Parathyroid adenoma (tissue), 2 donors: ENCODE measurements around the gene GSG1L.

Experiments used
- H2AFZ ChIP-seq: fragments of 300-600 bp; sonication (generic); one replicate; pipeline ENCODE4 v1.7.0; 2017; ENCODE audit warnings: antibody characterized with exemption, mild to moderate bottlenecking
- H3K27ac ChIP-seq: fragments of 300-600 bp; sonication (generic); one replicate; pipeline ENCODE4 v1.7.0; 2017
- H3K27me3 ChIP-seq: fragments of 300-600 bp; sonication (generic); one replicate; pipeline ENCODE4 v1.7.0; 2017; ENCODE audit warnings: low read length; ENCODE audit not compliant: control insufficient read depth, insufficient read depth
- H3K36me3 ChIP-seq: fragments of 300-600 bp; sonication (generic); one replicate; pipeline ENCODE4 v1.7.0; 2017; ENCODE audit warnings: low read length; ENCODE audit not compliant: control insufficient read depth, insufficient read depth
- H3K4me1 ChIP-seq: fragments of 300-600 bp; sonication (generic); one replicate; pipeline ENCODE4 v1.7.0; 2017; ENCODE audit warnings: control low read depth
- H3K4me2 ChIP-seq: fragments of 300-600 bp; sonication (generic); one replicate; pipeline ENCODE4 v1.7.0; 2017; ENCODE audit warnings: low read length
- H3K4me3 ChIP-seq: fragments of 300-600 bp; sonication (generic); one replicate; pipeline ENCODE4 v1.7.0; 2017; ENCODE audit warnings: low read depth, low read length
- H3K79me2 ChIP-seq: fragments of 300-600 bp; sonication (generic); one replicate; pipeline ENCODE4 v1.7.0; 2017; ENCODE audit warnings: control low read depth
- H3K9ac ChIP-seq: fragments of 300-600 bp; sonication (generic); one replicate; pipeline ENCODE4 v1.7.0; 2017; ENCODE audit warnings: mild to moderate bottlenecking
- H3K9me3 ChIP-seq: fragments of 300-600 bp; sonication (generic); one replicate; pipeline ENCODE4 v1.7.0; 2017; ENCODE audit warnings: low read length; ENCODE audit not compliant: control insufficient read depth
- TF ChIP-seq, protein P1 (sequence below): fragments of 300-600 bp; sonication (generic); IDR thresholded peaks from one replicate; pipeline ENCODE4 v1.7.0; 2017; ENCODE audit warnings: antibody characterized with exemption, mild to moderate bottlenecking
- donor health status: primary hyperparathyroidism.

The GSG1L gene

DNA sequence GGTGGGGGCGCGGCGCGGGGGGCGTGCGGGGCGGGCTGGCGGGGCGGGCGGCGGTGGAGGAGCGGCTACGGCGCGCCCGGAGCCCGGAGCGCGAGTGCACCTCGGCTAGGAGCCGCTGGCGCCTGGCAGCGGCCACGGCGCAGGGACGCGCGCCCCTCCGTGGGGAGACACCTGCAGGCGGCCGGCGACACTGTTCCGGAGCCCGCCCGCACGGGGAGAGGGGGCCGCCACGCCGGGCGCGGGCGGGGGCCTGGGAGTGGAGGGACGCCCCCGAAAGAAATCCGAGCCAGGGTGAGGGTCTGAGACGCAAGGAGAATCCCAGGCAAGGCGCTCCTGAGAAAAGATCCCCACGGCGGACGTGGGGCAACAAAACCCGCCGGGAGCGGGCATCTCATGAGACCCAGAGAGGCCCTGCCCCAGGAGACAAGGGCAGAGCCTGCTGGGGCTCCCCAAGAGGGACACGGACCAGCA is at the start of gene GSG1L:
TSS of gene GSG1L (minus strand) at position 124 of the 471 bp plus-strand sequence. CDS start 290 bp downstream, outside the sequence.
- no peak within 1 kb of the TSS for H3K4me3 ChIP-seq
- H3K79me2 ChIP-seq, result no peaks in the 10 kb centered on the region
- no peak within 1 kb of the TSS for H3K27ac ChIP-seq
- no peaks in the 10 kb centered on the region for H3K27me3 ChIP-seq
- H3K4me1 ChIP-seq, result no peaks in the 10 kb centered on the region
- H3K4me2 ChIP-seq, result no peak within 1 kb of the TSS
- no peak within 1 kb of the TSS for H2AFZ ChIP-seq
- no peaks in the 10 kb centered on the region for H3K9me3 ChIP-seq
- H3K36me3 ChIP-seq, result no peaks in the 10 kb centered on the region
- TF ChIP-seq, protein P1, sequence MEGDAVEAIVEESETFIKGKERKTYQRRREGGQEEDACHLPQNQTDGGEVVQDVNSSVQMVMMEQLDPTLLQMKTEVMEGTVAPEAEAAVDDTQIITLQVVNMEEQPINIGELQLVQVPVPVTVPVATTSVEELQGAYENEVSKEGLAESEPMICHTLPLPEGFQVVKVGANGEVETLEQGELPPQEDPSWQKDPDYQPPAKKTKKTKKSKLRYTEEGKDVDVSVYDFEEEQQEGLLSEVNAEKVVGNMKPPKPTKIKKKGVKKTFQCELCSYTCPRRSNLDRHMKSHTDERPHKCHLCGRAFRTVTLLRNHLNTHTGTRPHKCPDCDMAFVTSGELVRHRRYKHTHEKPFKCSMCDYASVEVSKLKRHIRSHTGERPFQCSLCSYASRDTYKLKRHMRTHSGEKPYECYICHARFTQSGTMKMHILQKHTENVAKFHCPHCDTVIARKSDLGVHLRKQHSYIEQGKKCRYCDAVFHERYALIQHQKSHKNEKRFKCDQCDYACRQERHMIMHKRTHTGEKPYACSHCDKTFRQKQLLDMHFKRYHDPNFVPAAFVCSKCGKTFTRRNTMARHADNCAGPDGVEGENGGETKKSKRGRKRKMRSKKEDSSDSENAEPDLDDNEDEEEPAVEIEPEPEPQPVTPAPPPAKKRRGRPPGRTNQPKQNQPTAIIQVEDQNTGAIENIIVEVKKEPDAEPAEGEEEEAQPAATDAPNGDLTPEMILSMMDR, result no peak
- no peak within 1 kb of the TSS for H3K9ac ChIP-seq

DNA sequence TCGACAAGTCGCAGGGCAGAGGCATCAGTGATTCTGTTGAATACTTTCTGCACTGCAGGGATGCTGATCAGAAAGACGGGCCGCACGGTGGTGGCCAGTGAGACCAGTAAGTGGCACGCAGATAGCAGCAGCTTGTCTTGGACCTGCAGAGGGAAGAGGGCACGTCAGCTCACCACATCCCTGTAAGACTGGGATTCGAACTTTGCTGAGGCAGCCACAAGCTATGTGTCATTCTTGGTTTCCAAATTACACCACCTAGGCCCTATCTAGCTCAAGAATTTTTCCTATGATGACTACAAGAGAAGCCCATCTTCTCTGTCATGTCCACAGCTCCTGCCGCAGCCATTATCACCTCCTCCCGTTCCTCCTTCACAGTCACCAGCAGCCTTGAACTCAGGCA is 49.4 kb upstream of the GSG1L start:
- H3K9me3 ChIP-seq, result no peaks in the 10 kb centered on the region
- no peak overlapping the region for H3K9ac ChIP-seq
- TF ChIP-seq, protein P1, result no peak
- H3K27ac ChIP-seq, result no peak overlapping the region
- H2AFZ ChIP-seq, result no peak overlapping the region
- H3K4me3 ChIP-seq, result no peak overlapping the region
- H3K27me3 ChIP-seq, result no peaks in the 10 kb centered on the region
- H3K4me1 ChIP-seq, result no peaks in the 10 kb centered on the region
- no peaks in the 10 kb centered on the region for H3K36me3 ChIP-seq
- H3K79me2 ChIP-seq, result peaks cover 3% of the 10 kb centered on the region
- no peak overlapping the region for H3K4me2 ChIP-seq

DNA sequence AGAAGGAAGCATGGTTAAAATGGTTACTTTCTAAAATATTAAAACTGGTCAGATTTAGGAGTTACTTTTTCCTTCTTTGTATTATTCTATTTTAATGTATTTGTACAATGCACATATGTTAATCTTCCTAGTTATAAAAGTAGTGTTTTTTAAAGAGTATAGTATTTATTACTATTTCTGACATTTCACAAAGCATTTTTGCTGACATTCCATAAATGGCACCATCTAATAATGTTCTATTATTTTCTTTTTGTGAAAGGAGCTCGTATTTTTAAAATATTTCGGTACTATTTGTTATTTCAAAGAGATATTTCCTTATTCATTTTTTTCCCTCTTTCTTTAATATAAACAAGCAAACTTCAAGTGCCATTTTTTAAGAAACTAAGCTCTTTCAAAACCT is 47.5 kb upstream of the GSG1L start:
- TF ChIP-seq, protein P1, result no peak
- no peaks in the 10 kb centered on the region for H3K9me3 ChIP-seq
- H2AFZ ChIP-seq, result no peak overlapping the region
- no peak overlapping the region for H3K4me3 ChIP-seq
- no peaks in the 10 kb centered on the region for H3K36me3 ChIP-seq
- peaks cover 3% of the 10 kb centered on the region for H3K79me2 ChIP-seq
- H3K4me2 ChIP-seq, result no peak overlapping the region
- H3K27me3 ChIP-seq, result no peaks in the 10 kb centered on the region
- H3K27ac ChIP-seq, result no peak overlapping the region
- H3K9ac ChIP-seq, result no peak overlapping the region
- H3K4me1 ChIP-seq, result no peaks in the 10 kb centered on the region

DNA sequence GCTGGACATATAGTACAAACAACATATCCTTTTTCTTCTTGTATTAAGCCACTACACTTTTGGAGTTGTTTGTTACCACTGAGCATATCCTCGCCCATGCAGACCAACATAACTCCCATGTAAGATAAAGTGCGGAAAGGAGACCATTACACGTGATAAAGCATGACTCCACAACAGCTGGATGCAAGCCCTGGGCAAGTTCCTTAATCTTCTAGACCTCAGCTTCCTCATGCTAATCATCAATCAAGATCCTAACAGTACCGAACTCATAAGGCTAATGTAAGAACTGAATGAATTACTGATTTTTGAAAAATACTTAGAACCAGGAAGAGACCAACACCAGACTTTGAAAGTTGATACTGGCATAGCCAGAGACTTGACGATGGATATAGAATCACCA is 47.0 kb upstream of the GSG1L start:
- Histone ChIP-seq H3K9me3 (no peaks in the 10 kb centered on the region), H3K79me2 (peaks cover 3% of the 10 kb centered on the region), H3K9ac (no peak overlapping the region), H3K4me3 (no peak overlapping the region), H3K4me2 (no peak overlapping the region), H3K36me3 (no peaks in the 10 kb centered on the region), H3K27me3 (no peaks in the 10 kb centered on the region), H3K4me1 (no peaks in the 10 kb centered on the region), H2AFZ (no peak overlapping the region), H3K27ac (no peak overlapping the region)
- TF ChIP-seq, protein P1, result no peak

DNA sequence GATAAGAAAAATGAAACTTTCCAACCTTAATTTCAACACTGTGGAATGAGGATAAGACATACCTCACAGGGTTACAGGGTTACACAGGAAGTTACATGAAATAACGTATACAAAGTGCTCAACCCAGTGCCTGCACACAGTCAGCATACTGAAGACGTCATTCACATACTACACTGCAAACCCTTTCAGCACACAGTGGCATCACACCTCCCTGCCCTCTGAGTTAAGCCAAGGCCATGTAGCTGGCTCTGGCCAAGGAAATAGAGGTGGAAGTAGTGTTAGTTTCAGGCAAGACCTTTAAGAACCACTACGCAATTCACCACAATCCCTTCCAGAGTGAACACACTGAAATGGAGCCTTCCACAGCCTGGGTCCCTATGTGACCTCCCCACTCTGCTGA is 46.6 kb upstream of the GSG1L start:
- Histone ChIP-seq H3K4me2 (no peak overlapping the region), H3K9ac (no peak overlapping the region), H3K36me3 (no peaks in the 10 kb centered on the region), H3K27me3 (no peaks in the 10 kb centered on the region), H2AFZ (no peak overlapping the region), H3K27ac (no peak overlapping the region), H3K4me3 (no peak overlapping the region), H3K4me1 (no peaks in the 10 kb centered on the region), H3K79me2 (peaks cover 3% of the 10 kb centered on the region), H3K9me3 (no peaks in the 10 kb centered on the region)
- TF ChIP-seq, protein P1, result no peak
